ENCODE measurements around the gene TIMM23. TPM values are rescaled to one million over a fixed set of nuclear protein-coding genes. Genes with fewer than 3 reads are reported as not detected.

Gene TIMM23
- total and polyA plus RNA-seq, 2 of the 4 experiments (the other 2 are of a cell fraction) = 82.4 to 86.2 TPM

DNA sequence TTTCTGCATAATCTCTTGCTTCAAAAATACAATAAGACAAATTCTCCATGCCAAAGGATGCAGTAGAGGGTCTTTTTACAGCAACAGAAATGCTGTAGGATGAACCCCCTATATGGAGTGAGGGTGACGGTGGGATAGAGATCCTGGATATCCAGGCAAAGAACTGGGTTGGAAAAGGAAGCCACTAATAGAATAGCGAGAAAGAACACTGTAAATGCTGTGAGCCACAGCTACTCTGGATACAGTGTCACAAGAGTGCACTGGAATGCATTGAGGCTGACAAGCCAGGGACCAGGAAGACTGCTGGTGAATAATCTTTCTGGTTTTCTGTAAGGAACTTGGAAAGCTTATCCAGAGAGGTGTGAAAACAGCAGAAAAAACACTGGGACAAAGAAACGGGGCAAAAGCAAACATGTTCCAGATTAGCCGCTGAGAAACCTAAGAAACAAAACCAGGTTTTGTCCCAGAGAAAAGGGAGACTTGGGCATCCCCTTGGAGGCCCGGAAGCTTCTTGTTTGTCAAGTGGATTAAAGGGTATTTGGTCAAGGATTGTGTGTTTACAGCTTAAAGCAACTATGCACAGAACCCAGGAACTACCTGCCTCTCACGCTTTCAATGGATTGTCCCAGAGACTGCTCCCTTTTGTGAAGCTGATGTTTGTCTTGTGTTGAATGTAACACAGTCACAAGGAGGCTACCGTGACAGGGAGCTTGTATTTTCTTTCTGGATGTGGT is 79.9 kb downstream of the TIMM23 start:
- no peak overlapping the region for H3K9ac ChIP-seq (ENCODE audit: low read depth, low read length)
- no peak overlapping the region for H2AK5ac ChIP-seq (ENCODE audit: low read depth, low read length)
- no peaks in the 10 kb centered on the region for H3K36me3 ChIP-seq (ENCODE audit: control insufficient read depth, insufficient read depth, low read length)
- H3K79me1 ChIP-seq (ENCODE audit: low read depth in 1 of 2, low read length in 2 of 2) = no peaks in the 10 kb centered on the region
- no peak overlapping the region for H4K91ac ChIP-seq (ENCODE audit: insufficient read depth, low read depth, low read length)
- POLR2A ChIA-PET (ENCODE audit: unreplicated experiment) = no interaction called here
- no peak overlapping the region for H4K8ac ChIP-seq (ENCODE audit: low read depth in 2 of 2, low read length in 2 of 2)
- H3K4me1 ChIP-seq (ENCODE audit: control insufficient read depth, insufficient read depth, low read length) = no peaks in the 10 kb centered on the region
- H4K5ac ChIP-seq (ENCODE audit: low read depth, low read length) = no peak overlapping the region
- H2AK9ac ChIP-seq (replicated peaks; ENCODE audit: low read depth, low read length, poor library complexity) = no peak overlapping the region
- no peak overlapping the region for H3K18ac ChIP-seq (ENCODE audit: low read depth, low read length)
- no peak overlapping the region for H3K23ac ChIP-seq (ENCODE audit: low read depth, low read length)
- H3K9me1 ChIP-seq (ENCODE audit: insufficient read depth, low read length) = no peaks in the 10 kb centered on the region
- TF ChIP-seq, protein P1, sequence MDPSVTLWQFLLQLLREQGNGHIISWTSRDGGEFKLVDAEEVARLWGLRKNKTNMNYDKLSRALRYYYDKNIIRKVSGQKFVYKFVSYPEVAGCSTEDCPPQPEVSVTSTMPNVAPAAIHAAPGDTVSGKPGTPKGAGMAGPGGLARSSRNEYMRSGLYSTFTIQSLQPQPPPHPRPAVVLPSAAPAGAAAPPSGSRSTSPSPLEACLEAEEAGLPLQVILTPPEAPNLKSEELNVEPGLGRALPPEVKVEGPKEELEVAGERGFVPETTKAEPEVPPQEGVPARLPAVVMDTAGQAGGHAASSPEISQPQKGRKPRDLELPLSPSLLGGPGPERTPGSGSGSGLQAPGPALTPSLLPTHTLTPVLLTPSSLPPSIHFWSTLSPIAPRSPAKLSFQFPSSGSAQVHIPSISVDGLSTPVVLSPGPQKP (IDR thresholded peaks at IDR 0.05; ENCODE audit: borderline replicate concordance, low read depth, low read length) = no peak
- TF ChIP-seq FOS (IDR thresholded peaks at IDR 0.05; ENCODE audit: low read depth, low read length) = no peak
- TF ChIP-seq MAZ (IDR thresholded peaks at IDR 0.05; ENCODE audit: borderline replicate concordance, low read depth, low read length) = no peak
- TF ChIP-seq MAFK (IDR thresholded peaks at IDR 0.05; ENCODE audit: low read depth, low read length) = no peak
- no peak for TF ChIP-seq SMC3 (IDR thresholded peaks at IDR 0.05; ENCODE audit: low read depth, low read length)
- TF ChIP-seq CEBPB (IDR thresholded peaks at IDR 0.05; ENCODE audit: low read depth, low read length) = no peak
- TF ChIP-seq, protein P2, sequence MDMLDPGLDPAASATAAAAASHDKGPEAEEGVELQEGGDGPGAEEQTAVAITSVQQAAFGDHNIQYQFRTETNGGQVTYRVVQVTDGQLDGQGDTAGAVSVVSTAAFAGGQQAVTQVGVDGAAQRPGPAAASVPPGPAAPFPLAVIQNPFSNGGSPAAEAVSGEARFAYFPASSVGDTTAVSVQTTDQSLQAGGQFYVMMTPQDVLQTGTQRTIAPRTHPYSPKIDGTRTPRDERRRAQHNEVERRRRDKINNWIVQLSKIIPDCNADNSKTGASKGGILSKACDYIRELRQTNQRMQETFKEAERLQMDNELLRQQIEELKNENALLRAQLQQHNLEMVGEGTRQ (IDR thresholded peaks at IDR 0.05; ENCODE audit: low read depth, low read length) = no peak
- TF ChIP-seq RAD21 (IDR thresholded peaks at IDR 0.05; ENCODE audit: low read length) = no peak
- TF ChIP-seq BHLHE40 (IDR thresholded peaks at IDR 0.05; ENCODE audit: low read depth, low read length) = no peak
- no peak for TF ChIP-seq RFX5 (IDR thresholded peaks at IDR 0.05; ENCODE audit: low read depth, low read length)
- no peak for TF ChIP-seq POLR2A (IDR thresholded peaks at IDR 0.05; ENCODE audit: low read depth, low read length)
- TF ChIP-seq, protein P3, sequence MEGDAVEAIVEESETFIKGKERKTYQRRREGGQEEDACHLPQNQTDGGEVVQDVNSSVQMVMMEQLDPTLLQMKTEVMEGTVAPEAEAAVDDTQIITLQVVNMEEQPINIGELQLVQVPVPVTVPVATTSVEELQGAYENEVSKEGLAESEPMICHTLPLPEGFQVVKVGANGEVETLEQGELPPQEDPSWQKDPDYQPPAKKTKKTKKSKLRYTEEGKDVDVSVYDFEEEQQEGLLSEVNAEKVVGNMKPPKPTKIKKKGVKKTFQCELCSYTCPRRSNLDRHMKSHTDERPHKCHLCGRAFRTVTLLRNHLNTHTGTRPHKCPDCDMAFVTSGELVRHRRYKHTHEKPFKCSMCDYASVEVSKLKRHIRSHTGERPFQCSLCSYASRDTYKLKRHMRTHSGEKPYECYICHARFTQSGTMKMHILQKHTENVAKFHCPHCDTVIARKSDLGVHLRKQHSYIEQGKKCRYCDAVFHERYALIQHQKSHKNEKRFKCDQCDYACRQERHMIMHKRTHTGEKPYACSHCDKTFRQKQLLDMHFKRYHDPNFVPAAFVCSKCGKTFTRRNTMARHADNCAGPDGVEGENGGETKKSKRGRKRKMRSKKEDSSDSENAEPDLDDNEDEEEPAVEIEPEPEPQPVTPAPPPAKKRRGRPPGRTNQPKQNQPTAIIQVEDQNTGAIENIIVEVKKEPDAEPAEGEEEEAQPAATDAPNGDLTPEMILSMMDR (conservative IDR thresholded peaks at IDR 0.05; ENCODE audit: low read depth, low read length) = no peak
- TF ChIP-seq RCOR1 (IDR thresholded peaks at IDR 0.05; ENCODE audit: insufficient replicate concordance, low read length) = no peak
- TF ChIP-seq NFE2L2 (IDR thresholded peaks at IDR 0.05; ENCODE audit: low read depth, low read length) = no peak
- WGBS, 2 experiments (ENCODE audit: extremely low coverage in 2 of 2, insufficient read length in 1 of 2) = 61% methylated on average over 4 of the region's 7 CpGs; no CpG with 5 or more reads in 1 of the 2 experiments
- CTCF ChIA-PET = interaction anchor here (0.5 to 0.6 kb wide), 2 partner anchors 13 to 47 kb away, joined by 3 read pairs; no protein-coding TSS in a partner anchor
- no TSS peak for BruUV-seq (replicated peaks)
- H3K27ac ChIP-seq (ENCODE audit: insufficient read depth, low read length) = no peak overlapping the region
- no peak overlapping the region for H3K4me2 ChIP-seq (ENCODE audit: low read depth, low read length)
- no peak overlapping the region for H3K56ac ChIP-seq (ENCODE audit: extremely low read depth, insufficient read depth, low read length)
- no peaks in the 10 kb centered on the region for H3K9me3 ChIP-seq (ENCODE audit: control insufficient read depth, insufficient read depth, low read length)
- no peak overlapping the region for H2BK15ac ChIP-seq (ENCODE audit: low read depth, low read length)
- H2AFZ ChIP-seq (replicated peaks; ENCODE audit: low read length, poor library complexity) = no peak overlapping the region
- peaks cover 35% of the 10 kb centered on the region for H3K27me3 ChIP-seq (ENCODE audit: control insufficient read depth, insufficient read depth, low read length)
- no peak overlapping the region for H3K4me3 ChIP-seq (ENCODE audit: insufficient read depth, low read depth, low read length)
- in situ Hi-C loops (cut with MboI; ENCODE audit: low sequenced_read_pairs) (no loop called here), intact Hi-C loops (cut with micrococcal nuclease) (no loop called here), dilution Hi-C loops (cut with HindIII; ENCODE audit: low sequenced_read_pairs, unreplicated experiment) (no loop called here)
- H3K14ac ChIP-seq (replicated peaks; ENCODE audit: low read depth, low read length) = no peak overlapping the region
- no peak for DNase-seq
- H3K4ac ChIP-seq (ENCODE audit: low read depth, low read length) = no peak overlapping the region
- H2BK20ac ChIP-seq (ENCODE audit: low read depth, low read length) = no peak overlapping the region
- H2BK5ac ChIP-seq (ENCODE audit: low read depth, low read length, poor library complexity, severe bottlenecking) = no peak overlapping the region
- no peaks in the 10 kb centered on the region for H4K20me1 ChIP-seq (ENCODE audit: insufficient read depth, low read length)
- H2BK120ac ChIP-seq (ENCODE audit: low read depth, low read length) = no peak overlapping the region
- no peak for ATAC-seq (ENCODE audit: low read depth)
